HCT116 (cell line): ENCODE data around the gene LZTR1. TPM values are rescaled to one million over a fixed set of nuclear protein-coding genes. Genes with fewer than 3 reads are reported as not detected.

ENCODE experiments used
- ATAC-seq: fragments of 200-7000 bp; cut with Tn5 transposase; 2 replicates; pipeline ENCODE4 v1.9.1; 2020; ENCODE audit warnings: mild to moderate bottlenecking, moderate library complexity
- BruUV-seq: library from RNA; stranded (reverse); fragments of 400-500 nt; replicated peaks from 2 replicates; lab custom pipeline; 2021; lab: Mats Ljungman, UMichigan
- CTCF ChIA-PET: fragments of 300-600 bp; sonication (Branson Sonifier 250); formaldehyde crosslinking; loops from one replicate; lab custom pipeline; 2021; ENCODE audit warnings: antibody characterized with exemption; lab: Charles Lee
- POLR2A ChIA-PET: fragments of 300-600, 350-600 bp; sonication (Branson Sonifier 250); formaldehyde crosslinking; loops from one replicate; lab custom pipeline; 2021; ENCODE audit warnings: antibody characterized with exemption; lab: Charles Lee
- RAD21 ChIA-PET, 2 experiments: fragments of 300-600 bp; sonication (Branson Sonifier 250); formaldehyde crosslinking; loops; one replicate each; lab custom pipeline; 2023; ENCODE audit warnings: low total read pairs in 2 of 2; ENCODE audit not compliant: uncharacterized antibody in 2 of 2, unreplicated experiment in 2 of 2, low non-redundant PET in 1 of 2; lab: Charles Lee
- DNase-seq: peaks from one replicate; pipeline ENCODE4 v3.0.0-alpha.2; 2010; ENCODE audit warnings: low read depth, low spot score
- H2AFZ ChIP-seq: fragments of 200-600 bp; shearing (Covaris generic), sonication (generic); 2 replicates; pipeline ENCODE4 v1.6.1; 2017; ENCODE audit warnings: low read depth, mixed run types, mixed read lengths, antibody characterized with exemption, low read length; ENCODE audit not compliant: poor library complexity, severe bottlenecking
- H3K27ac ChIP-seq: 2 replicates; pipeline ENCODE4 v1.5.1; 2012; ENCODE audit warnings: low read depth, low read length
- H3K27me3 ChIP-seq: fragments of 200-600 bp; sonication (generic); 2 replicates; pipeline ENCODE4 v1.6.1; 2016; ENCODE audit warnings: mixed run types, low read length, mixed read lengths; ENCODE audit not compliant: insufficient read depth
- H3K36me3 ChIP-seq, 2 experiments: fragments of 200-500 bp in 1 of 2; fragments of 200-600 bp in 1 of 2; sonication (Bioruptor generic) in 1 of 2; sonication (generic) in 1 of 2; 2 replicates each; pipeline versions ENCODE4 v1.5.1 to v1.6.1; 2014 to 2016; ENCODE audit warnings: low read length in 2 of 2, inconsistent platforms in 1 of 2, mixed read lengths in 1 of 2, mixed run types in 1 of 2; ENCODE audit not compliant: insufficient read depth in 2 of 2, control insufficient read depth in 1 of 2
- H3K4me1 ChIP-seq, 2 experiments: fragments of 200-600 bp in 1 of 2; sonication (generic) in 1 of 2; 2 replicates each; pipeline versions ENCODE4 v1.5.1 to v1.6.1; 2012 to 2017; ENCODE audit warnings: low read length in 2 of 2, inconsistent platforms in 1 of 2, mild to moderate bottlenecking in 1 of 2, mixed read lengths in 1 of 2, mixed run types in 1 of 2, moderate library complexity in 1 of 2; ENCODE audit not compliant: insufficient read depth in 2 of 2, control insufficient read depth in 1 of 2
- H3K4me2 ChIP-seq: fragments of 200-600 bp; sonication (generic); 2 replicates; pipeline ENCODE4 v1.6.1; 2017; ENCODE audit warnings: mixed run types, low read length, mixed read lengths
- H3K4me3 ChIP-seq, 2 experiments: fragments of 200-600 bp in 1 of 2; sonication (generic) in 1 of 2; replicated peaks in 1 of 2; 2 replicates each; pipeline ENCODE4 v1.5.1; 2011 to 2016; ENCODE audit warnings: low read length in 2 of 2, control low read depth in 1 of 2, low read depth in 1 of 2, mild to moderate bottlenecking in 1 of 2, mixed read lengths in 1 of 2, mixed run types in 1 of 2
- H3K79me2 ChIP-seq: fragments of 200-600 bp; sonication (generic); 2 replicates; pipeline ENCODE4 v1.6.1; 2017; ENCODE audit warnings: mild to moderate bottlenecking, mixed run types, low read length, moderate library complexity, mixed read lengths; ENCODE audit not compliant: insufficient read depth
- H3K9ac ChIP-seq: fragments of 200-600 bp; sonication (generic); 2 replicates; pipeline ENCODE4 v1.6.1; 2016; ENCODE audit warnings: low read length, mixed read lengths
- H3K9me2 ChIP-seq: fragments of 200-600 bp; sonication (generic), shearing (Covaris generic); 2 replicates; pipeline ENCODE4 v1.6.1; 2017; ENCODE audit warnings: mixed run types, mild to moderate bottlenecking, moderate library complexity; ENCODE audit not compliant: insufficient read depth
- H3K9me3 ChIP-seq, 2 experiments: fragments of 200-500 bp in 1 of 2; fragments of 200-600 bp in 1 of 2; sonication (Bioruptor generic) in 1 of 2; sonication (generic) in 1 of 2; 2 replicates each; pipeline ENCODE4 v1.6.1; 2014 to 2017; ENCODE audit warnings: low read length in 2 of 2, mixed read lengths in 2 of 2, inconsistent platforms in 1 of 2, low read depth in 1 of 2, mild to moderate bottlenecking in 1 of 2, mixed run types in 1 of 2, moderate library complexity in 1 of 2; ENCODE audit not compliant: control insufficient read depth in 1 of 2, insufficient read depth in 1 of 2
- H4K20me1 ChIP-seq: fragments of 200-600 bp; sonication (generic), shearing (Covaris generic); 2 replicates; pipeline ENCODE4 v1.6.1; 2017; ENCODE audit warnings: mixed run types, mild to moderate bottlenecking, moderate library complexity; ENCODE audit not compliant: insufficient read depth
- ATF3 ChIP-seq: IDR thresholded peaks from 2 replicates; pipeline ENCODE4 v1.6.1; 2012
- CTCF ChIP-seq, 3 experiments: fragments of 200-600 bp in 1 of 3; sonication (generic) in 1 of 3; IDR thresholded peaks in 2 of 3; conservative IDR thresholded peaks in 1 of 3; 2 replicates each; pipeline ENCODE4 v1.5.1; 2012 to 2017; ENCODE audit warnings: low read depth in 2 of 3, low read length in 2 of 3, antibody characterized with exemption in 1 of 3, borderline replicate concordance in 1 of 3, control low read depth in 1 of 3, mild to moderate bottlenecking in 1 of 3, mixed read lengths in 1 of 3, mixed run types in 1 of 3, moderate library complexity in 1 of 3; ENCODE audit not compliant: insufficient read depth in 1 of 3
- MAX ChIP-seq: IDR thresholded peaks from 2 replicates; pipeline ENCODE4 v1.6.1; 2012
- POLR2AphosphoS5 ChIP-seq: IDR thresholded peaks from 2 replicates; pipeline ENCODE4 v1.6.1; 2011; ENCODE audit warnings: mild to moderate bottlenecking, low read depth, low read length, moderate library complexity
- TCF7L2 ChIP-seq: IDR thresholded peaks from 2 replicates; pipeline ENCODE4 v1.7.0; 2011; ENCODE audit warnings: borderline replicate concordance, inconsistent platforms; ENCODE audit not compliant: insufficient read depth, insufficient read length; ENCODE audit errors: extremely low read depth
- YY1 ChIP-seq: IDR thresholded peaks from 2 replicates; pipeline ENCODE4 v1.6.1; 2011; ENCODE audit warnings: low read length, low read depth, moderate library complexity, mild to moderate bottlenecking; ENCODE audit not compliant: insufficient replicate concordance; ENCODE audit errors: extremely low read depth
- ZBTB33 ChIP-seq: IDR thresholded peaks from 2 replicates; pipeline ENCODE4 v1.6.1; 2011; ENCODE audit warnings: mild to moderate bottlenecking, low read length, moderate library complexity; ENCODE audit not compliant: insufficient replicate concordance; ENCODE audit errors: extremely low read depth
- ZFX ChIP-seq: fragments of 450-650 bp; IDR thresholded peaks from 2 replicates; pipeline ENCODE4 v1.6.1; 2017
- ZNF274 ChIP-seq: fragments of 200-500 bp; sonication (Bioruptor generic); IDR thresholded peaks from 2 replicates; pipeline ENCODE4 v1.6.1; 2014; ENCODE audit warnings: mild to moderate bottlenecking, low read depth, low read length, inconsistent platforms
- intact Hi-C: fragments of 100-400 bp; cut with micrococcal nuclease; formaldehyde crosslinking; loops from 2 replicates; pipeline ENCODE4 v1.10.0; 2022
- total RNA-seq: library from RNA; stranded (reverse); gene quantifications from one replicate; pipeline ENCODE4 v1.2.1, GENCODE V29; 2021; ENCODE audit not compliant: unreplicated experiment

LZTR1 gene
- total RNA-seq, 1 experiment from 2014 or later = 56.5 TPM

GRCh38 chr22:21047035-21047661, 65.1 kb downstream of the LZTR1 start (continued):
- TF ChIP-seq POLR2AphosphoS5 = no peak
- no peak for TF ChIP-seq TCF7L2
- no peak for TF ChIP-seq ZNF274
- no peak for TF ChIP-seq CTCF (IDR thresholded peaks at IDR 0.05 in 2 of 3, conservative IDR thresholded peaks at IDR 0.05 in 1 of 3; ENCODE audit: borderline replicate concordance in 1 of 3, insufficient read depth in 1 of 3, low read depth in 2 of 3, low read length in 2 of 3)
- no peak for TF ChIP-seq YY1
- TF ChIP-seq, all 23 proteins: peak for 0

GRCh38 chr22:21047730-21048129, 65.6 kb downstream of the LZTR1 start:
- intact Hi-C loops = no loop called here
- RAD21 ChIA-PET = no interaction called here
- H2AFZ ChIP-seq = no peak overlapping the region
- TF ChIP-seq ATF3 (no peak), ZFX (no peak), CTCF (IDR thresholded peaks at IDR 0.05 in 2 of 3, conservative IDR thresholded peaks at IDR 0.05 in 1 of 3; ENCODE audit: borderline replicate concordance in 1 of 3, insufficient read depth in 1 of 3, low read depth in 2 of 3, low read length in 2 of 3) (no peak), TCF7L2 (no peak), ZNF274 (no peak), ZBTB33 (no peak), MAX (no peak)
- H3K79me2 ChIP-seq = no peaks in the 10 kb centered on the region
- CTCF ChIA-PET = interaction anchor here (1.6 kb wide), 1 partner anchor 55 kb away, joined by 3 read pairs; no protein-coding TSS in a partner anchor
- no peaks in the 10 kb centered on the region for H4K20me1 ChIP-seq
- DNase-seq = no peak
- H3K9me3 ChIP-seq = no peaks in the 10 kb centered on the region
- BruUV-seq = no TSS peak
- H3K9ac ChIP-seq = no peak overlapping the region
- ATAC-seq = no peak
- H3K9me2 ChIP-seq = no peaks in the 10 kb centered on the region
- H3K27ac ChIP-seq = no peak overlapping the region
- H3K27me3 ChIP-seq = no peaks in the 10 kb centered on the region
- no peak overlapping the region for H3K4me2 ChIP-seq
- POLR2A ChIA-PET = no interaction called here
- no peaks in the 10 kb centered on the region for H3K36me3 ChIP-seq
- peaks cover 0 to 24% of the 10 kb centered on the region in 2 experiments; a peak in 2 of 4 replicates for H3K4me1 ChIP-seq
- no peak overlapping the region for H3K4me3 ChIP-seq
